Measurements from ENCODE around the gene RABGGTA.

Gene RABGGTA

GRCh38 chr14:24278424-24278823, 7.0 kb upstream of the RABGGTA start:
- DNase-seq: no peak

DNA sequence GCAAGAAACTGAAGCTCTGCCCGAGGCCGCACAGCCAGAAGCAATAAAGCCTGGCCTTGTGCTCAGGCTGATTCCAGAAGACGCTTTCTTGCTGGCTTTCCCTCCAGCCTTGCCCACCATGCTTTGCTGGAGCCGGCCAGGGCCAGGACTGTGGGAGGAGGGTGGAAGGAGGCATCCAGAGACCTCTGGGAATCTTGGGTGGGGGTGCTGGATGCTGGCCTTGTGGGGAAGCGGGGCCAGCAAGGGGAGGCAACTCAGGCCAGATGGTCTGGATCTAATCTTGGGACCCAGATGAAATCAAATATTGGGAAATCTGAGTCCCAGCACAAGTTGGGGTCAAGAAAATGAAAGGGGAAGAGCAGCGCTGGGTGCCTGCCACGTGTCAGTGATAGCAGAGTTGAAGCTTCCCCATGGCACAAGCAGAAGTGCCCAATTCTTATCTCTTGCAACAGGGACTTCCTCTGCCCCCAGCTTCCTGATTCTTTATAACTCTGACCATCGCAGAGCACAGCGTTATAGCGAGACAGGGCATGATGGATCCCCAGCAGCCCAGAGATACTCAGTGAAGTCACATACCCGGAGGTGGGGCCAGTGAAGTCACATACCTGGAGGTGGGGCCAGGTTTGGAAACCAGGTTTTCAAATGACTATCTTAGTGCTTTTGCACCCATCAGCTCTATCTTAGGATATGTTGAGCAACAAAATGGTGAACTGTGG, 6.4 kb upstream of the RABGGTA start:
- DNase-seq: no peak

DNA sequence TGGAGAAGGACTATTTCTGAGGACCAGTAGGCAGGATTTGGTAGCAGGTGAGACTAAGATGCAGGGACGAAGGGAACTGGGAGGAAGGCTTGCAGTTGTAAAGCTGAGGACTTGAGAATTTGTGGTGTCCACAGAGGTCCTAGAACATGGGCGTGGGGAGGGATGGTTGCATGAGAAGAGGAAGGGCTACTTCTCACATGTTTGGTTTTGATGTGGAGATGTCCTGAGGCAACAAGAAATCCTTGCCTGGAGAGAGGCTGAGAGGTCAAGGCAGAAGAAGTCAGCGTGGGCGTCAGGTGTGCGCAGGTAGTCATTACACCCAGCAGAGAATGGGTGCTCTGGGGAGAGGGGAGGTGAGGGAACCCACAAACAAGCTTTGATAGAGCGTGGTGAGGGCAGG, 5.7 kb upstream of the RABGGTA start:
- no peak for DNase-seq

- DNase-seq: no peak
These were observed 2.7 kb upstream of the RABGGTA start for GRCh38 chr14:24274101-24274543.

DNA sequence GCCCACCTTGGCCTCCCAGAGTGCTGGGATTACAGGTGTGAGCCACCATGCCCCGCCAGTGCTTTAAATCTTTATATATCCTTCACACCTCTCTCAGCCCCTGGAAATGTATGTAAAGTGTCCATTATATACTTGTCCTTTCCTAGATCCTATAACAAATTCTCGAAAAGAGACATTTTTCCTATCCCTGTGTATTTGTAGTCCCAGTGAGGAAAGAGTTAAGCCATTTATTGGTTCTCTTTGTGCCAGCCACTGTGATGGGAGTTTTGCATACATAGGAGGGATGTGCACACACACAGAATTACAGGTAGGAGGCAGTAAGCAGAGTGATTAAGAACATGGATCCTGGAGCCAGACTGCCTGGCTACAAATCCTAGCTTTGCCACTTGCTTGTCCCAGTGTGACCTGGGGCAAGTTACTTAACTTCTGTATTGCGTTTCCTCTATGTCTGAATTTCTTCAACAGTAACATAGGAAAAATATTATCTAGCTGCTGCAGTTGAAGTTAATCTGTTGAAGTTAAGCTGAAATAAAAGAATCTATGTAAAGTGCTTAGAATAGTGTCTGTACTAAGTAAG, 2.1 kb upstream of the RABGGTA start:
- DNase-seq: no peak

- DNase-seq: no peak
These were observed 1.1 kb upstream of the RABGGTA start for GRCh38 chr14:24272467-24272866.

DNA sequence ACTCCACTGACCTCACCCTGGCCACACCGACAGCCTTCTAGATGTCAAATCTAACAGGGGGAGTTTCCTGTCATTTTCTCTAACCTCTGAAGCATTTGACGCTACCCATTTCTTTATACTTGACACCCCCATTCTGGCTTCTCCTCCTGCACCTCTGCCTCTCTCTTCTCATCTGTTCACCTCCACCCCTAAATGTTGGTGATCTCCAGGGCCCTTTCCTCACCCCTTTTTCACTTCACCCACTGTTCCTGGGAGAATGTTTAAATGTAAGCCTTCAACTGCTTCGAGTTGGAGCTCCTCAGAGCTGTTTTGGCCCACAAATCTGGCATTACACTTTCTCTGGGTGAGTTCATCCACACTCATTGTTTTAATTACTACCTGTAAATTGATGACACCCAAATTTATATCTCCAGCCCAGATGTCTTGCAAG, 452 bp upstream of the RABGGTA start:
- no peak for DNase-seq

DNA sequence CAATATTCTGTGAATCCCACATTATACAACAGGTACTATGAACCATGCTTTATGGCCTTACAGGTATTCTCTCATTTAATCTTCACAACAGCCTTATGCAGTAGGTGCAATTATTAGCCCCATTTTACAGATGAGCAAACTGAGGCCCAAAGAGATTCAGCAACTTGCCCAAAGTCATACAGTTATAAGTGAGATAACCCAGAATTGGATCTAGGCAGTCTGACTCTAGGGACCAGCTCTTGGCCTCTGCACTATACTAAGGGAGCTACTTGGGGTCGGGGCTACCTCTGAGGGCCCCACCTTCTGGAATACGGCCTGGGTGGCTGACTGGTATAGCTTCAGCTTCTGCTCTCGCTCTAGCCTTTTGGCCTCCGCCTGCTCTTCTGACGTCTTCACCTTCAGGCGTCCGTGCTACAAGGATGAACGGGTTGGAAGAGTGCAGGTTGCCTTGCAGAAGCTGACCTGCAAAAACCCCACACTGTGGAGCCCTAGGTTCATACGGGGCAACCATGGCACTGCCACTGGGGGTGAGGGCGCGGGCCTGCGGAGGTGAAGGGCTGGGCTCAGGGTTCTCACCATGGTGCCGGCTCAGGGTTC, 762 bp downstream of the RABGGTA start:
- no peak for DNase-seq

DNA sequence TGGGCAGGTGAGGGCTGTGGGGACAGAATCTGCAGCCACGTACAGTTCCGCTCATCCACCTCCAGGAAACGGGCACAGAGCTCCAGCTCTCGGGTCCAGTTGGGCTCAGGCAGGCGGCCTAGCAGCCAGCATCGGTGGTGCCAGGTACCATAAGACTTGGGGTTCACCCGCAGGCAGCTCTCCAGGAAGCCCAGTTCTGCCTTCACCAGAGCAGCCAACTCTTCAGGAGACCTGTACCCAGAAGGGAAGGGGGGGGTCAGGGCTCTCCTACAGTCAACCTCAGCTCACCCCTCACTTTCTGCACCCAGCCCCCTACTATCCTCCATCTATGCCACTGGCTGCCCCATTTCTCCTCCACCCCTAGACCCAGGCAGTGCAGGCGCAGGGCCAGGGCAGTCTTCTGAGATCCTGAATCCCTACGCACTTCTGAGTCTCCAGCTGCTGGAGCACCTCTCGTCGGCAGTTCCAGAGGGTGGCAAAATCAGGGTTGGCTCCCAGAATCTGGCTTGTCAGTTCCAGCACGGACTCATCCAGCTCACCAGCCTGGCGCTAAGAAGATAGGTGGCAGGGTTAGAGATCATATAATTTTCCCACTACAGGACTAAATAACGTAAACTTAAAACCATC, 1.4 kb downstream of the RABGGTA start:
- DNase-seq: no peak

GRCh38 chr14:24269368-24269767, 2.0 kb downstream of the RABGGTA start:
- DNase-seq: no peak

DNA sequence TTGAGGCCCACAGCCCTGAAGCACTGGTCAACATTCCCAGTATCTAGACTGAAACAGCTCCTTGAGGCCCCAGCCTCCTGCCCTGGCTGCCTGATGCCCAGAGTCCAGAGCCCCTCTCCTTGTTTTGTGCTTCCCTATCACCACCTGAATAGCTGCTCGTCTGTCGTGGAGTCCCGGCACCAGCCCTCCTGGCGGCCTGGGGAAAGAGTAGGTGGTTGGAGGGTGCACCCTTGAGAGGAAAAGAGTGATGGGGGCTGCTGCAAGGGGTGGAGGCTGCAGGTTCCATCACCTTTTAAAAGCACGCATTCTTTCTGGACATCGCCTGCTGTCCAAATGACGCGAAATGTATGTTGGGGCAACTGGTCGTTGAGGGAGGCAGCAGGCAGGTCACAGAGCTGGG, 3.2 kb downstream of the RABGGTA start:
- DNase-seq: no peak

DNA sequence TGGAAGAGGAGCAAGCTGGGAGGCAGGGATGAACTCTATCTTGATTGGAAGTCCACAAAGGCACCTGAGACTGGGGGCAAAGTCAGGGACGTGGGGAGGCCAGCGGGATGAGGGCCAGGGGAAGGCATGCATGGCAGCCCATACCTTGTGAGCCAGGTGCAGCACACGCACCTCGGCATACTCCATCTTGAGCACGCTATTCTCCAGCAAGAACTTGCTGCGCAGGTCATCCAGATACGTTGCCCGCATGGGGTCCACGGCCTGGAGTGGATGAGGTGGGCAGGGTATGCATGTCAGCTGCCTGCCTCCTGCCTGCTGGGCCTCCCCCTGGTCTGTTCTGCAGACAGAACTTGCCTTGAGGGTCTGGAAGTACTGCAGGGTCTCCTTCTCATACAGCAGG, 3.9 kb downstream of the RABGGTA start:
- no peak for DNase-seq

- DNase-seq: no peak
These were observed 4.8 kb downstream of the RABGGTA start for GRCh38 chr14:24266344-24267244.

- DNase-seq: no peak
These were observed 7.1 kb downstream of the RABGGTA start for GRCh38 chr14:24264298-24264697.

GRCh38 chr14:24263848-24264247, 7.5 kb downstream of the RABGGTA start:
- no peak for DNase-seq

GRCh38 chr14:24262821-24263733, 8.3 kb downstream of the RABGGTA start, which contains the start of gene TGM1:
TSS of gene TGM1 (minus strand) at chr14:24263177. CDS start at chr14:24262352, 825 bp downstream.
- DNase-seq: no peak

DNA sequence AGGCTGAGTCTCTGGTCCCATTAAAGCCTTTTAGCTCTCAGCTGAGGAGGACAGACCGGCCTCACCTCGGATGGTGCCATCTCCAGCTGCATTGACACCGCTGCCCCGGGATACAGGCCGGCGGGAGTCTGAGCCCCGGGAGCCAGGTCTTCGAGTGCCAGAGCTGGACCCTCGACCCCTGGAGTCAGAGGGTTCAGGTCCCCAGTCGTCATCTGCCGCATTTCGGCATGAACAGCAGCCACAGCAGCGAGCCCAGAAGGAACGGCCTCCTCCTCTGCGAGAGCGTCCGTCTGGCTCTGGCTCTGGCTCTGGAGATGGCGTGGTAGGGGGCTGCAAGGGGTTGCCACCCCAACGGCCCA, 9.4 kb downstream of the RABGGTA start:
- DNase-seq: no peak

DNA sequence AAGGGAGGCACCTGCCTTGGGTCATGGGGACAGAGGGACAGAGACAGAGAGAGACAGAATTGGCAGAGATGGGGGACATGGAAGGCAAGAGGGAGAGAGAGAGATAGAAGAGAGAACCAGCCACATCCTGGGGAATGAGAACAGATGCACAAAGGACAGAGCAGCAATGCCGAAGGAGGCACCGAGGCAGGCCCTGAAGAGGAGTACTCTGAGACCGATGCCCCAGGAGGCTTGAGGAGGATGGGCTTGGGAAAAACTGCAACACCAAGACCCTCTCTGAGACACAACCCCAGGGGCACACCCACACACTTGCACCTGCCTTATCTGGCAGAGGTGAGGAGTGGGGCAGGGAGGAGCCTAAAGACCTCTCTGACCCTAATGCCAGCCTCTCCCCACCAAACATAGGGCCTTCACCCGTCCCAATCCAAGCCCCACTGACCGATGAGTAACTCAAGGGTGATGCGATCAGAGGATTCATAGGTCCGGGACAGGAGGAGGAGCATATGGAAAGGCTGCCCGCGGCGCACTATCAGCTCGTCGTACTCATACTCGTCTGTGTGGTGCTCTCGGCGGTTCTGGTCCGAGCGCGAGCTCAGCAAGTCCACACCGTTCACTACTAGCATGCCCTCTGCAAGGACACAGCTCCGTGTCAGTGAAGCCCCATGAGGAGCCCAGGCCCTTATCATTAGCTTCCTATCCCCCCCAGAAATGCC, 10.0 kb downstream of the RABGGTA start:
- no peak for DNase-seq

- DNase-seq: no peak
These were observed 10.6 kb downstream of the RABGGTA start for GRCh38 chr14:24260780-24261157.

DNA sequence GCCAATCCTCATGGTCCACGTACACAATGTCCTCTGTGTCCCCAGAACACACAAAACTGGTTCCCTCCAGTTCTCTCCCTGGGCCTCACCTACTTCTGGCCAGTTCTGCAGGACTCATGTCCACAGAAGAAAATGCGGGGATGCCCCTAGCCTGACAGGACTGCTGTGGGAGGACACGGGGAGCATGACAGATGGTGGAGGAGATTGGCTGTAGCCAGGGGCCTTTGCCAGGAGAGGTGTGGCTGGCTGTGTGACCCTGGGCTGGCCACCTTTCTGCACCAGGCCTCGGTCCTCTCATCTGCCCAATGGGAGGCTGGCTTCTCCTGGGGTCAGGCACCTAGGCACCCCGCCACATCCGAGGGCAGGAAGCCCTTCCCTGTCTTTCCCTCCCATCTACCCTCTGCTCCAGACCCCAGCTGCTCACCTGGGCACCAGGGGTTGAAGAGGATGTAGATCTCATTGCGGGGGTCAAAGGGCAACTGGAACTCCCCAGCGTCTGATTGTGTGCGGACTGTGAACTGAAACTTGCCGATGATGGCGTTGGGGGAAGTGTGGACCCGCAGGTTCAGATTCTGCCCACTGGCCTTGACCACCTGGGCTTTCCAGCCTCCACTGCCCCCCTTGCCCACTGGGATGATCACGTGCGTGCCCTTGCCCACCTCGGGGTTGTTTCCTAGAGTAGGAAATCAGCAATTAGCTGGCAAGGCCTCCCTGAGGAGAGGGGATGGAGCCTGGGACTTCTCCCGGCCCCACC, 11.2 kb downstream of the RABGGTA start:
- no peak for DNase-seq
